HG03103 (cell line): ENCODE results near the gene ELOVL4.
A peak's percentile ranks its signal among the peaks of the same experiment; 100 is the strongest.

Experiments
- ATAC-seq: cut with Tn5 transposase; IDR thresholded peaks from one replicate; pipeline ENCODE4 v1.9.1; 2021; ENCODE audit warnings: low read depth; ENCODE audit not compliant: unreplicated experiment

ELOVL4 gene

DNA sequence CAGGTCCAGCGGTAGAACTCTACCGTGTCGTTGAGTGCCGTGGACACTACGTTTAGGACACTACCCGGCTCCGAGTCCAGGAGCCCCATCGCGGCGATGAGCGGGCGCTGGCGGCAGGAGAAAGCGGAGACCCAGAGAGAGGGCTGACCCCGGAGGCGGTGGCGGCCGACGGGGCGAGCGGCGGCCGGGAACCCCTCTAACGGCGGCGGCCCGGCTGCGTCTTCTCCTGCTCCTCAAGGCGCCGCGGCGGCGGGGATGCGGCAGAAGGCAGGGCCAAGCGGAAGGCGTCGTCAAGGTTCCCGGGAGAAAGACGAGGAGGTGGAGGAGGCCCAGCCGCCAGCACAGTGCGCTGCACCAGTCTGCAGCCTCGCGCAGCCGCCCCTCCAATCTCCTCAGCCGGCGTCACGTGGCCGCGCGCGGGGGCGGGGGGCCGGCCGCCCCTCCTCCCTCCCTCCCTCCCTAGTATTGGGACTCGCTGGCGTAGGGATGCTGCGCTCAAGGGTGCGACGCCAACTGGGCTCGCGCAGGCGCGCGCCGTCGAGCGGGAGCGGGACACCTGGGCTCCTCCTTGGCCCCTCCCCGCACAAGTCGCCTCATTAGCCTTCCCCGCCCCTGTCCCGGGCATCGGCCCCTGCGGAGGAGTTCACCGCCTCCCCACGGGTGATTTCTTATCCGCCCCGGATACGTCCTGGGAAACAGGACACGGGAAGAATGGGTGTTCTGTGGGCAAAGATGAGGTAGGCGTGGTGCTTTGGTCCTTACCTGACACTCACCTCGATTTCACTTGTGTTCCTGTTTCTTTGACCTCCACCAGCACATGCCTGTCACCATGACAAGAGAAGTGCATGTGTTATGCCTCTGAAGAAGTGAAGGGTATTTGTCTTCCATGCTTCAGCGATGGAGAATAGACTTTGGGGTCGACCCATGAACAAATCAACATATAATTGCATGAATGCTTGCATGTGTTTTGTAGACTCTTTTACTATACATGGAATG, at the start of gene ELOVL4:
TSS of gene ELOVL4 (minus strand) at position 363 of the 996 bp plus-strand sequence. CDS start at position 89, 274 bp downstream.
- ATAC-seq, result peak; percentile 45

DNA sequence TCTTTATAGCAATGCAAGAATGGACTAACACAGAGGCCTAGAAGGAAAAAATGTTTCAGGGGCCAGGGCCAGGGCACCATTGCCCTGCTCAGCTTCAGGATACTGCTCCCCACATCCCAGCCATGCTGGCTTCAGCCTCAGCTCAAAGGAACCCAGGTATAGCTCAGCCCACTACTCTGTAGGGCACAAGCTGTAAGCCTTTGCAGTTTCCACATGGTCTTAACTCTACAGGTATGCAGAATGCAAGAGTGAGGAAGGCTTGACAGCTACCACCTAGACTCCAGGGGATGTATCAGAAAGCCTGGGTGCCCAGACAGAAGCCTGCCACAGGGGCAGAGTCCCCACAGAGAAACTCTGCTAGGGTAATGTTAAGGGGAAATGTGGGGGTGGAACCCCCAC, 46.6 kb upstream of the ELOVL4 start:
- no peak for ATAC-seq

DNA sequence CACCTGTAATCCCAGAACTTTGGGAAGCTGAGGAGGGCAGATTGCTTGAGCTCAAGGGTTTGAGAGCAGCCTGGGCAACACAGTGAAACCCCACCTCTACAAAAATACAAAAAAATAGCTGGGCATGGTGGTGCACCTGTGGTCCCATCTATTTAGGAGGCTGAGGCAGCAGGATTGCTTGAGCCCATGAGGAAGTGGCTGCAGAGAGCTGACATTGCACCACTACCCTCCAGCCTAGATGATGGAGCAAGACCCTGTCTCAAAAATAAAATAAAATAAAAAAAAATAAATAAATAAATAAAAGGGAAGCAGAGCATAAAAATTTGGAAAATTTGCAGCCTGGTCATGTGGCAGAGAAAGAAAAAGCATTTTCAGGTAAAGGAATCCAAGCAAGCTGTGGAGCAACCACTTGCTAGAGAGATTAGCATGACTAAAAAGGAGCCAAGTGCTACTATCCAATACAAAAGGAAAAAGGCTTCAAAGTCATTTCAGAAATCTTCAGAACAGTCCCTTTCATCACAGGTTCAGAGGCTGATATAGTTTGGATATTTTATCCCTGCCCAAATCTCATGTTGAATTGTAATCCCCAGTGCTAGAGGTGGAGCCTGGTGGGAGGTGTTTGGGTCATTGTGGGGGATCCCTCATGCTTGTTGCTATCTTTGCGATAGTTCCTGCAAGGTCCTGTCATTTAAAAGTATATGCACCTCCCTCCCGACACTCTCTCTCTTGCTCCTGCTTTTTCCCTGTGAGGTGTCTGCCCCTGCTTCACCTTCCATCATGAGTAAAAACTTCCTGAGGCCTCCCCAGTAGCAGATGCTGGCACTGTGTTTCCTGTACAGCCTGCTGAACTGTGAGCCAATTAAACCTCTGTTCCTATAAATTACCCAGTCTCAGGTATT, 45.9 kb upstream of the ELOVL4 start:
- no peak for ATAC-seq

DNA sequence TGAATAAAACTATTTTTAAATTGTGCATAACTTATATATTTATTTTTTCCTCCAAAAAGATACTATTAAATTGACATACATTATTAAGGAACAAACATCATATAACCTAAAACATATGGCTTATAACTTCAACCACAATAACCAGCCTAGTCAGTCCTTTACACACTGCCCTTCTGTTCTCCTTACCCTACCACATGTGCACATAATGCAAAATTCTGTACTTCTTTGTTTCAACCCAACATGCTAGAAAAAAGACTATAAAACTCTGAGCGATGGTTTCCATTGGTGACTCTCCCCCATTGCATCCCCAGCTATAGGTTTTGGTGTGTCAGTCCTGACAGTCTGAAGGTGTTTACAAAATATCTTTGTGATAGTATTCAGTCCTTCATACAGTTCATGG, 42.3 kb upstream of the ELOVL4 start:
- ATAC-seq, result no peak

DNA sequence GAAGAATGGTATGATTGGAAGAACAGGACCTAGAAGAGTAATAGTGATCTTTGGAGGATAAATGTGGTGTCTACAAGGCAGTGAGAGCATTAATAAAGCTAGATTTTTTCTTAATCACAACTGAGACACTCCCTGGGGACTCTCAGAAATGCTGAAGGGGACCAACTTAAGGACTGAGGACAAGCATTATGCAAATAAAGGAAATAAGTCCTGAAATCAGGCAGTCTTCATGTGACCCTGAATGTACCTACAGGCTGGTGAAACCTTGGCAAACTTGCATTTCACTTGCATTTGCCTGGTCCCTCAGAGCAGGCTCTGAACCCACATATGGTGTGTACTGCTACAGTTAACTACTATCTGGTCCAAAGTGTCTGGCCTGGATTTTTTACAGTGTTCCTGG, 37.8 kb upstream of the ELOVL4 start:
- no peak for ATAC-seq

DNA sequence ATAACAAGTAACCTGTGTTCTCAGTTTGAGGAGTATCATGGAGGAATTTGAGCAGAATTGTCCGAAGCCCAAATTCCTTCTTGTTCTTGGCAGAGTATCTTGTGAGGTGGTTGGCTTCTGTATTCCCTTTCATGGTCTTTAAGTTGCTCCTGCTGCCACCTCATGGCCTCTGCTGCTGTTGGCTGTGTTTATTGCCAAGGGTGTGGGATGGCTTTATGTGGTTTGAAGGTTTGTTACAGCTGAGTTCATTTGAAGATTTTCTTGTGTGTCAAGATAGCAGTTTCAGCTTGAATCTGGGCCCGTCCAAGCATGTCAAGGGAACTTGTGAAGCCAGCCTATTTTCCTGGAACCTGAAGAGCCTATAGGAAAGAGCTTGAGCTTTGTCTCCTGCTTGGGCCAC, 36.9 kb upstream of the ELOVL4 start:
- no peak for ATAC-seq

DNA sequence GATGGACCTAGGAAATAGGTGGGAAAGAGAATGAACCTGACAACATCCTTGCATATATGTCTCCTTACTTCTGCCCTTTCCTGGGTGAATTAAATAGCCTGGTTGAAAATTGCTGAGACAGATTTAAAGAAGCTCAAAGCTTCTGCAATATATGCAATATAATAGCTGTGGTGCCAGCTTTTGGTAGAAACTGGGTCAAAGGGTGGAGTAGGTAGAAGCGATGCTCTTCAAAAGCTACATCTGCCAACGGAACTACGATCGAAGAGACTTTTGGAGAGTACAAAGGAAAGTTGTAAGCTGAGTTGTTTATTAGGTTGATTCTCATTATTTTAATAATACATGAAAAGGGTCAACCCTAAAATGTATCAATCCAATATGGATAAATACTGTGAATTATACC, 34.3 kb upstream of the ELOVL4 start:
- no peak for ATAC-seq

DNA sequence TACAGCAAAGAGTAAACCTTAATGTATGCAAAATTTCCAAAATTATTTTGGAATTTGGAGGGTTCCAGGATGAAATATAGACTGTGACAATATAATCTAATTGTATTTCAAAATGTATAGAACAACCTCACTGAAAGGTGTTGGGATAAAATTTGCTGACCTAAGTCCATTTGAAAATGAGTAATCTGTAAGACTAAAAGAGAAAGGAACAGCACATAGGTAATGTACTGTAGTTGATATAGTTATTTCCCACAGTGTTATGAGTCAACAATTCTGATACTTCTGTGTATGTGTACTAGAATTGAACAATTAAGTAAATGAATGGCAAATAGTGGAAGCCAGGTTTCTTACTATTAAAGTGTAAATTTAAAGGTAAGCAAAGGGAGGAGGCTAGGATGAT, 23.8 kb upstream of the ELOVL4 start:
- no peak for ATAC-seq

DNA sequence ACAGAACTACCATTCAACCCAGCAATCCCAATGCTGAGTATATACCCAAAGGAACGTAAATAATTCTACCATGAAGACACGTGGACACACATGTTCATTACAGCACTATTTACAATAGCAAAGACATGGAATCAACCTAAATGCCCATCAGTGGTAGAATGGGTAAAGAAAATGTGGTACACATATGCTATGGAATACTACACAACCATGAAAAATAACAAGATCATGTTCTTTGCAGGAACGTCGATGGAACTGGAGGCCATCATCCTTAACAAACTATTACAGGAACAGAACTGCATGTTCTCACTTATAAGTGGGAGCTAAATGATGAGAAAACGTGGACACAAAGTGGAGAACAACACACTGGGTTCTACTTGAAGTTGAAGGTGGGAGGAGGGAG, 22.4 kb upstream of the ELOVL4 start:
- ATAC-seq, result no peak

DNA sequence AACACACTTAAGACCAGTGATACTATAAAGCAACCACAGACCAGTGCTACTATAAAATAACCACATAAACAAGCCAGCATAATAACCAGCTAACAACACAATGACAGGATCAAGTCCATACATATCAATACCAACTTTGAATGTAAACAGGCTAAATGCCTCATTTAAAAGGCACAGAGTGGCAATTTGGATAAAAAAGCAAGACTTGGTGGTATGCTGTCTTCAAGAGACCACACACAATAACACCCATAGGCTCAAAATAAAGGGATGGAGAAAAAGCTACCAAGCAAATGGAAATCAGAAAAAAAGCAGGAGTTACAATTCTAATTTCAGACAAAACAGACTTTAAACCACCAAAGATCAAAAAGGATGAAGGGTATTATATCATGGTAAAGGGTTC, 19.8 kb upstream of the ELOVL4 start:
- ATAC-seq, result no peak

DNA sequence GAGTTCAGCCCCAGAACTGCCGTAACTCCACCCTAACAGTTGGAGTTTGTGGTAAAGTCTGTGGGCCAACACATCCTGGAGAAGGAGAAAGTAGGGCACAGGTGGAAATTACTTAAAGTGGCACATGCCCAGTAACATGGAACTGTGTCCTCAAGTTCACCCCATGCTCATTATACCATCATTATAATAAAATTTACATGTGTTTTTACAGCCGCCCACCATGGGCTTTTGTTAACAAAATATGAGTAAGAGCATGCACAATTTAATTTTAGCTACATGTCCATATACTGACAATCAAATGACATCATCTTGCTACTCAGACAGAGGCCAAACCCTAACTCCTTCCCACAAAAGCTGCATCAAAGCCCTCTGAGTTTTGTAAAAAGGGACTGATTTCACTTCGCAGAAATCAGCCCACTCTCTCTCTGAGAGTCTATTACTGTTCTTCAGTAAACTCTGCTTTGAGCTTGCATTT, 17.3 kb upstream of the ELOVL4 start:
- ATAC-seq, result no peak

DNA sequence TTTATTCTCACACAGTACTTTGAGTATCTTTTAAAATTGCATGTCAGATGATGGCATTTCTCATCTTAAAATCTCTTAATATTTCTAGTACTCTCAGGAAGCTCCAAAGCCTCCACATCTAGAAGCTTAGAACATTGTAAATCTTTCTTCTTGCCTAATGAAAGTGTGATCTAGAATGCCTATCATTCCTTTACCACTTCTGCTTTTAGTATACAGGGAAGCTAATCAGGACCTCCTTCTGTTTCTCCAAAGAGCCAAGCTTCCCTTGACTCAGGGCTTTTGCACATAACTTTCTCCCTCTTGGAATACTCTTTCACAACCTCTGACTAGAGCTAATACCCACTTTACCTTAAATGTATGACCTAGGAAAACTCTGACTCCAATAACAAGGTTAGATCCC, 7.5 kb upstream of the ELOVL4 start:
- no peak for ATAC-seq

DNA sequence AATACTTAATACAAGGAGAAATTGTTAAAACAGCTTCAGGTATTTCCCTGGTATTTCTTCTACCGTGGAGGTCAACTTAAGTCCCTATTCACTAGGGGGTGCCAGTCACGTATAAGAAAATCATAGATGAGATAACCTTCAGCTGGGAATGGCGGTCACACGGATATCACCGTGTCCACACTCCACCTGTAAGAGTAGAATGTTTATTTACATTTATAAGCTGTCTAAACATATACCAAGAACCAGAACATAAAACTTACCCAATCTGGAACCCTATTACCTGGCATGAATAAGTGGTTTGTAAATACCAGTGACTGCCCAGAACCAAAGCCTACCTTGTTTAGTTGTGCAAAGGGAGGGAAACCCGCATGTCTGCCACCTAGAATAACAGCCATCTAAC, 1.9 kb upstream of the ELOVL4 start:
- ATAC-seq, result peak; percentile 57

DNA sequence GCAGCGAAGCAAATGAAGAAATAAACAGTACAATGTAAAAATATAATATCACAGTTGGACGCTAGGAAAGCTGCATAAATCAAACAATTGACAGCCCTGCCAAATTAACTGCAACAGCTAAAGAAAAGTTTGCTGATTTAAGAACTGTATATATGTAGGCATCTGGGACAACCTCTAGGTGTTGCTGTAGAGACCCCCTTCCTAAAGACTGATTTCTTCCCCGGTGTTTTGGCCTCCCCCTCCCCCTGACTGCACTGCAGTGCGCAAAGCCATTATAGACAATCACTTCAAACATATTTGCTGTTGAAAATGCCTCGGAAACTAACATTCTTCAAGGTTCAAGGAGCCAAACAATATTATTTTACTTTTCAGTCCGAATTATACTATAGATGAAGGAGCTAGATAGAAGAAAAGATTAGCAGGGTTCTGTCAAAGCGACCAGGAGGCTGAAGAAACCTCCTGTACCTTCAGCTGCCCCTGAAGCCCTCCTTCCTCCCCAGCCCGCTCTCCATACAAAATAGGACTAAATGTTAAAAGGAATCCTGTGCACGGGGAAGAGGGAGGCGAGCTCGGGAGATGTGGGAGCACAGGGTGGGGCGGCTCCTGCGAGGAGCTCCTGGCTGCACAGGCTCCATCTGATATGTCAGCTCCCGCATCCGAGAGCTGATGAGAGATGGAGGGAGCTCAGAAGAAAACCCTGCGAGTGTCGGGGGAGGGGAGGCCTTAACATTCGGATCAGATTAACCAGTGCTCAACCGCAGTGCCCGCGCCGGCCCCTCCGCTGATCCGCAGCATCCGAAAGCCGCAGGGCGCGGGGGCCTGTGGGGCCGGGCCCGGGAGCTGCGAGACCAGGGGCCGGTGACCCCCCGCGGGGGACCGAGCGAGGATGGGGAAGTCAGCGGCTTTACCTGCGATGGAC, 822 bp downstream of the ELOVL4 start:
- peak; percentile 10 for ATAC-seq

DNA sequence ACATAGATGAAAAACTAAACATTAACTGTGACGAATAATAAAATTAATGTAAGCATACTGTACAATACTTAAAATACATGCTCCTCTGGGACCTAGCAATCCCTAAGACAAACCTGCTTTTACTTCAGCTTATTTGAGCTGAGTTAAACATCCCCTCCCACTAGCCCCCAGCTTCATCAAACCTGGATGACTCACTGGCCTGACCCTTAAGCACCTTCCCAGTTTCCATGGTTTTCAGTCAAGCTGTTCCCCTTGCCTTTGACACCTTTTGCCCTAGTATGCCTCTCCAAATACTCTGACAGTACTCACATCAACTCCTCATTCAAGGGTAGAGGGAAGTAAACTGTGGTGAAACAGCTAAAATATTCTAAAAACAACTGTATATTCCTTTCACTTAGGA, 4.2 kb downstream of the ELOVL4 start:
- no peak for ATAC-seq

DNA sequence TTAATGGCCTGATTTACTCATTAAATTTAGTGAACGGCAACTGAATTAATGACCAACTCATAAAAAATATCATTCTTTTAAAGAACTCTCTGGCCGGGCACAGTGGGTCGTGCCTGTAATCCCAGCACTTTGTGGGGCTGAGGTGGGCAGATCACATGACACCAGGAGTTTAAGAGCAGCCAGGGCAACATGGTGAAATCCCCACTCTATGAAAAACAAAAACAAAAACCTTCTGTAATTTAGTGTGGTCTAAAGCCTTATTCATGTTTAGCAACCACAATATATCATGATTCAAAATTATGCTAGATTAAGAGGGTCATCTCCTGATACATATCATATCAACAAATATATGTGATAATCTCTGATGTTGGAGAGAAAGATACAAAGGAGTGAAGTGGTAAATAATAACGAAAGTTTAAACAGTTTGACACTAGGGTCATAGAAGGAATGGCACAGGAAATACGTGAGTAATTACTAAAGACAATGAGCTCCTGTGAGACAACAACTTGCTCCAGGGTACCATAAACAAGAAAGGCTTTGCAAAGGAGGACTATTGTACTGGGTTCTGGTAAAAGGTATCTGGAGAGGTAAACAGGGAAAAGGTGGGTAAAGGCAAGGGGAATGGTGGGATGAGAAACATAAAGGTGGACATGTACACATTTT, 5.7 kb downstream of the ELOVL4 start:
- no peak for ATAC-seq

DNA sequence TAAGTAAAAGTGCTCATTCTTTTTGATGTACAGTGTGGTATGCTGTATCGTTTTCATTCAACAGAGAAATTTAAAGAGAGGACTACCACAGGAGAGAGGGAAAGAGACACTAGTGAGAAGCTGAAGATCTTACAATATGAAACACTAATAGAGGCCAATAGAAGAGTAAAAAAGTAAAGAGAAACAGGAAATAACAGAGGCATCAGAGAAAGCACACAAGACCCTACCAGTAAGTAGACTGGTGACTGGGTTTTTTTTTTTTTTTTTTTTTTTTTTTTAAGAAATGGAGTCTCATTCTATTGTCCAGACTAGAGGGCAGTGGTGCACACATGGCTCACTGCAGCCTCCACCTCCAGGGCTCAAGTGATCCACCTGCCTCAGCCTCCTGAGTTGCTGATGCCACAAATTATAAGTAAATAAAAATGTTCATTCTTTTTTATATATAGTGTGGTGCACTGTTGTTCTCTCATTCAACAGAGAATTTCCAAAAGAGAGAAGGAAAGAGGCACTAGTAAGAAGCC, 18.8 kb downstream of the ELOVL4 start:
- ATAC-seq, result no peak

DNA sequence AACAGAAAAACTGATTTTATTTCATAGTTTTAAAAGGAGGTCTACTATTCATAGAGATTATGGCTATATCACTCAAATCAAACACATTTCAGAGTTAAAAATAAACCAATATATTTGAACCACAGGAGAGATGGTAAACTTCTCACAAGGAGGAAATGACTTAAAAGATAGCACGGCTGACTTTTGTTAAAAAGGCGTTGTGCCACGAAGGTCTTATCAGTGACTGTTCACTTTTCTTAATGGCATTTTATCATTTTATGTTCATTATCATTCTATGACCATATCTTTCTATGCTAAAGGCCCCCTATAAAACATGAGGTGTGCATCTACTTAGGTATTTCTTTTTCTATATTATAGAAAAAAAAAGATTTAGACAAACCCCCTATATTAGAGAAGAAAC, 19.6 kb downstream of the ELOVL4 start:
- ATAC-seq, result no peak

DNA sequence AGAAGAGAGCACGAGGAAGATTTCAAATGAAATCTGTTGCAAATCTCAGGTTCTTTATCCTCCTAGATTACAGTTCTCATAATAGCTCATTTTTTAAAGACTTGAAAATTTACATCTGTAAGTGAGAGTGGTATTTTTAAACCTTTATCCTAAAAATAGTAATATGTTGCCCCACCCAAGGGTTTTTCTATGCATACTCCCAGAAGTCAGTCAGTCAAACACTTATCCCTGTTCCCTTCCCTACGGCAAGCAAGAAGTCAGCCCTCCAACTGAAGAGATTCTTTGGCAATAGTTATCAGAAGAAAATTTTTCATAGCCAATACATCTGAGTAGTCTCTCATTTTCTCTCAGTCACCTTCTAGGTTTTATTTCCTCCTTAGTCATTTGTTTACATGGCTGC, 24.1 kb downstream of the ELOVL4 start:
- no peak for ATAC-seq
